Right ventricle myocardium superior (tissue), 1 donor: ENCODE data around the gene GGT6. TPM values are rescaled to one million over a fixed set of nuclear protein-coding genes. Genes with fewer than 3 reads are reported as not detected.
A peak's percentile ranks its signal among the peaks of the same experiment; 100 is the strongest.
"Not testable (repeated sequence)": the region's sequence is repeated elsewhere in the genome, so short reads cannot be mapped to it uniquely, and the experiment has no call there.

ENCODE experiments used
- ATAC-seq: fragments of 200-7000 bp; cut with Tn5 transposase; one replicate; pipeline ENCODE4 v1.9.1; 2020; ENCODE audit warnings: mild to moderate bottlenecking; ENCODE audit not compliant: poor library complexity
- DNase-seq: peaks from one replicate; pipeline ENCODE4 v3.0.0-alpha.2; 2020
- intact Hi-C: fragments of 100-400 bp; cut with DNase I; formaldehyde crosslinking; loops from one replicate; pipeline ENCODE4 v1.11.2; 2022
- long read RNA-seq: library from polyadenylated mRNA; unstranded; transcript quantifications from one replicate; pipeline ENCODE4 v2.0.0, GENCODE V29; 2021
- total RNA-seq: library from RNA; stranded (reverse); fragmentation: NEBNext Ultra II Directional; extraction: Animal tissue kit (Norgen Biotek cat#: 25700); gene quantifications from one replicate; pipeline ENCODE4 v1.2.1, GENCODE V29; 2021
- donor health status: DM: no; HTN: yes; CAD: no; lungs with severe emphysema.

The GGT6 gene, protein sequence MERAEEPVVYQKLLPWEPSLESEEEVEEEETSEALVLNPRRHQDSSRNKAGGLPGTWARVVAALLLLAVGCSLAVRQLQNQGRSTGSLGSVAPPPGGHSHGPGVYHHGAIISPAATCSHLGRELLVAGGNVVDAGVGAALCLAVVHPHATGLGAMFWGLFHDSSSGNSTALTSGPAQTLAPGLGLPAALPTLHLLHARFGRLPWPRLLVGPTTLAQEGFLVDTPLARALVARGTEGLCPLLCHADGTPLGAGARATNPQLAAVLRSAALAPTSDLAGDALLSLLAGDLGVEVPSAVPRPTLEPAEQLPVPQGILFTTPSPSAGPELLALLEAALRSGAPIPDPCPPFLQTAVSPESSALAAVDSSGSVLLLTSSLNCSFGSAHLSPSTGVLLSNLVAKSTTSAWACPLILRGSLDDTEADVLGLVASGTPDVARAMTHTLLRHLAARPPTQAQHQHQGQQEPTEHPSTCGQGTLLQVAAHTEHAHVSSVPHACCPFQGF
- total RNA-seq = not detected
- long read RNA-seq = 0 reads

- intact Hi-C loops = no loop called here
- no peak for ATAC-seq
Measured at GRCh38 chr17:4560421-4560820, at the start of gene GGT6. TSS of gene GGT6 (minus strand) at chr17:4560577. CDS start at chr17:4560521, 56 bp downstream.

GRCh38 chr17:4610162-4610561, 49.8 kb upstream of the GGT6 start:
- no peak for DNase-seq
- intact Hi-C loops = no loop called here
- ATAC-seq = no peak

More at GRCh38 chr17:4560421-4560820, at the start of gene GGT6:
- peak; percentile 44 for DNase-seq

DNA sequence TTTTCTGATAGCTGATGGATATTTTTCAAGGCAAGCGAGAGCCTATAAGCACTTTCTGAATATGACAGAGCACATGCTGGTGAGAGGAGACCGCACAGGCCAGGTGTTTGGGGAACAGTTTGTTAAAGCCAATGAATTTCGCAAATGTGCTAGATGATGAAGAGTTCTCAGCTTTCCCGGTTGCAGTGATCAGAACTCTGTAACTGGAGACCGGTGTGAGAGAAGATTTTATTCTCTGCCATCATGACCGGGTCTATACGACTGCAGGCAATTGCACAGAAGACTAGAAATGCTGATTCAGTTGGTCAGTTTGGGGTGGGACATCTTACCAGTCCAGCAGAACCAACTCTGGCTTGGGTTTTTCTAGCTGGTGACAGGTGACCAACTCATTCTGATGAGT, 49.4 kb upstream of the GGT6 start:
- no peak for ATAC-seq
- intact Hi-C loops = no loop called here
- no peak for DNase-seq

DNA sequence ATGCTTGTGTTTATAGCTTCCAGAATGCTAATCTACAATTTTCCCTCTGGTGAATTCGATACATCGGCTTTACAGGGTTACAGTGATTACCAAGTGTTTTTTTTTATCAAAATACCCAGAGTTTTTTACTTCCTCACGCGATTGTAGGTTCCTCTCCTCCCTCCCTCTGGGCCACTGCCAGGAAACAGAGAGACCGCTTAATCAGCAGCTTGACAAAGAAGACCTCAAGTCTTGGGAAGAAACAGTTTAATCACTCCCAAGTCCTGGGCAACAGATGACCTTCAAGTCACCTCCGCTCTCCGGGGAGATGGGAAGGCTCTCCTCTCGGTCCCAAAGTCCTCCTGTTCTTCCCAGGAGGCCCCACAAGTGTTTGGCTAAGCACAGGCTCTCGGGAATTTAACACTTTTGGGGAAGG, 47.4 kb upstream of the GGT6 start:
- DNase-seq = peak; percentile 84
- ATAC-seq = peak; percentile 57
- intact Hi-C loops = no loop called here

- intact Hi-C loops = no loop called here
- peak; percentile 29 for ATAC-seq
- no peak for DNase-seq
Measured at GRCh38 chr17:4607261-4607741, 46.9 kb upstream of the GGT6 start.

DNA sequence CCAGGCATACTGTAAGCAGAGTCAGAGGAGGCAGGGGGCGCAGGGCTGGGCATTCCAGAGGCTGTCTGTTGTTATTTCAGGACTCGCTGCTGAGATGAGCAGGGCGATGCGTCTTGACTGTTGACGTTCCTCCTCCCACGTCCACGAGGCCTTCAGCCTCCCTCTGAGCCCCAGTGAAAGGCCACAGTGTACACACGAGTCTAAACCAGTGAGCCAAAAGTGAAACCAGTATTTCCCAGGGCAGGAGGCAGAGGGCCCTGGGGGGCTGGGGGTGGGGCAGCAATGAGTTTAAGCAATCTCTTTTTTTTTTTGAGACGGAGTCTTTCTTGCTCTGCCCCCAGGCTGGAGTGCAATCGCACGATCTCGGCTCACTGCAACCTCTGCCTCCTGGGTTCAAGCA, 45.4 kb upstream of the GGT6 start:
- ATAC-seq (peak; percentile 13), DNase-seq (peak; percentile 82)
- intact Hi-C loops = no loop called here

GRCh38 chr17:4604736-4605135, 44.4 kb upstream of the GGT6 start:
- intact Hi-C loops, ATAC-seq, DNase-seq: not testable (repeated sequence)

- intact Hi-C loops = no loop called here
- ATAC-seq (peak; percentile 48), DNase-seq (peak; percentile 93)
Measured at GRCh38 chr17:4604111-4604644, 43.8 kb upstream of the GGT6 start.

- DNase-seq (no peak), ATAC-seq (no peak)
- intact Hi-C loops = no loop called here
Measured at GRCh38 chr17:4602041-4602440, 41.7 kb upstream of the GGT6 start.

- DNase-seq = no peak
- intact Hi-C loops = no loop called here
- ATAC-seq = no peak
Measured at GRCh38 chr17:4601326-4601725, 40.9 kb upstream of the GGT6 start.

DNA sequence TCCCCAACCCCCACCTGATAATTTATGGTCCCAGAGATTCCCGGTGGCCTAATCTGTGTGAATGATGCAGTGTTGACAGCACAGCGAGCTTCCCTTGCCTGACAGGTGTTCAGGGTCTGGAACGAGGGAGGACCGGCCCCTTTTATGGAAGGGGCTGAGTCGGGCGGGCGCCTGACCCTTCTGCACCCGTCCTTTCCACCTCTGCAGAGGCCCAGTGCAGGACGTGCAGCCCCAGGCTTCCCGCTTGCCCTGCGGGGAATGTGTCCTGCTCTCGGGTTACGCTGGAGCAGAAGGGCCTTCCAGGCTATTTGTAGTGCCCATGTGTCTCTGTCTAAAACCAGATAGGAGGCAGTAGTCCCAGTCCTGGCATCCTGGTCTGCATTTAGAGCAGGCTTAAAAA, 40.2 kb upstream of the GGT6 start:
- DNase-seq = peak; percentile 80
- intact Hi-C loops = no loop called here

DNA sequence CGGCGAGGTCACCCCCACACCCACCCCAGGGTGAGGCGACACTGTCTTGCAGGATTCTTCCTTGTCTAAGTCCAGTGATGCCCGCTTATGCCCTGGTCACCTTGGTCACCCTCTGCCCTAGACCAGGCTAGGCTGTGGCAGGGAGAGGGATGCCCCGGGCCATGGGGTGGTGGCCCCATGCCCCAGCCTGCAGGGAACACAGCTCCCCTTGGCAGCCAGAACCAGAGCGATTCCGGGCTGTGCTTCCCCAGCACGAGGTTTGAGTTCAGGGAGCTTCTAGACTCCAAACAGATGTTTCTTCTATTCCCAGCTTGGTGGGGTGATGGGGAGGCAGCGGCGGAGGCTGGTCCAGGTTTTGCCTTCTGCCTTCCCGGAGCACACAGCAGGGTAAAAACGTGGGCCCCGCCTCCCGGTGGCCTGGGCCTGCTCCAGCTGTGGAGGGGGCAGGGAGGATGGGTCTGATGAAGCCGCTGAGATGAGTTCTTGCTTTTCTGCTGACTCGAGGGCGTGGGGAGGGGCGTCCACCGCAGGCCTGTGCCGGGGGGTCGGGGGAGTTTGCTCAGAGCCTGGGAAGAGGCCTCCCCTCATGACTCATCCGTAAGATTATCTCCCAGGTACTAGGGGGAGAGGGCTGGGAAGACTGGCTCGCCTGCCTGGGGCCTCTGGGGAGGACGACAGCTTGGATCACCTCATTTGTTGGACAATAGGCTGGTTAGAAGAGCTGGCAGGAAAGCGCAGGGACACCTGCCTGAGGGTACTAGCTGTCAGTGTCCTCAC, 39.3 kb upstream of the GGT6 start:
- peak; percentile 85 for DNase-seq
- intact Hi-C loops = no loop called here

More for the DNA sequence above, 40.2 kb upstream of the GGT6 start:
- ATAC-seq = peak; percentile 65

DNA sequence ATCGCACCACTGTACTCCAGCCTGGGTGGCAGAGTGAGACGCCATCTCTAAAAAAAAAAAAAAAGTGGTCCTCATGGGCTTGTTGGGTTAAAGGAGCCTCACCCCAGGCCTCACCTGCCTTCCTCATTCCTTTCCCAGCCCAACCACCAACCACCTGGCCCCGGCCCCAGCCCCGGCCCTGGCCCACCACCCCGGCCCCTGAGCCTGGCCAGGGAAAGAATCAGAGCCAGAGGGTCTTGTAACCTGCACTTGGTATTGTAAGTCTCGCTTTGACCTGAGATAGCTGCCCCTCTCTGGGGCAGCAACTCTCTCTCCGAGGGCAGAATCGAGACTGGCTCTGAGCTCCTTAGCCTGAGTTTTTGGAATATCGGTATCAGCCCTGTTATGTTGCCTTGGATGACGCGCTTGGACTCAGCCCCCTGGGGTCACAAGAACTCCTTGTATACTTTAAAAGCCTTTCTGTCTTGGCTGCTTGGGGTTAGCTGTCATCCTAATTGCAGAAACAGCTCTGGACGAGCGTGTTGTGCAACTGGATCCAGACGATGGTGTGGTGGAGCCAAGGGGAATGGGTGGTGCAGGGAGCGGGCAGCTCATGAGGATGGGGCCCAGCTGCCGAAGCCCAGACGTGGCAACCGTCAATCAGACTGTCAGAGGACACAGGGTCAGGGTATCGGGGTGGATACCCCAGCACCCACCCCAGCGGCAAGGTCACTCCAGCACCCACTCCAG, 38.6 kb upstream of the GGT6 start:
- intact Hi-C loops = no loop called here
- DNase-seq (peak; percentile 85), ATAC-seq (peak; percentile 79)

More for the DNA sequence above, 39.3 kb upstream of the GGT6 start:
- peak; percentile 64 for ATAC-seq

GRCh38 chr17:4597975-4598374, 37.6 kb upstream of the GGT6 start:
- DNase-seq (peak; percentile 70), ATAC-seq (peak; percentile 29)

GRCh38 chr17:4596636-4597380, 36.4 kb upstream of the GGT6 start:
- ATAC-seq (no peak), DNase-seq (peak; percentile 25)
- intact Hi-C loops = no loop called here

More at GRCh38 chr17:4597975-4598374, 37.6 kb upstream of the GGT6 start:
- intact Hi-C loops = no loop called here

GRCh38 chr17:4595685-4596342, 35.4 kb upstream of the GGT6 start:
- peak; percentile 36 for DNase-seq
- ATAC-seq, intact Hi-C loops: not testable (repeated sequence)

DNA sequence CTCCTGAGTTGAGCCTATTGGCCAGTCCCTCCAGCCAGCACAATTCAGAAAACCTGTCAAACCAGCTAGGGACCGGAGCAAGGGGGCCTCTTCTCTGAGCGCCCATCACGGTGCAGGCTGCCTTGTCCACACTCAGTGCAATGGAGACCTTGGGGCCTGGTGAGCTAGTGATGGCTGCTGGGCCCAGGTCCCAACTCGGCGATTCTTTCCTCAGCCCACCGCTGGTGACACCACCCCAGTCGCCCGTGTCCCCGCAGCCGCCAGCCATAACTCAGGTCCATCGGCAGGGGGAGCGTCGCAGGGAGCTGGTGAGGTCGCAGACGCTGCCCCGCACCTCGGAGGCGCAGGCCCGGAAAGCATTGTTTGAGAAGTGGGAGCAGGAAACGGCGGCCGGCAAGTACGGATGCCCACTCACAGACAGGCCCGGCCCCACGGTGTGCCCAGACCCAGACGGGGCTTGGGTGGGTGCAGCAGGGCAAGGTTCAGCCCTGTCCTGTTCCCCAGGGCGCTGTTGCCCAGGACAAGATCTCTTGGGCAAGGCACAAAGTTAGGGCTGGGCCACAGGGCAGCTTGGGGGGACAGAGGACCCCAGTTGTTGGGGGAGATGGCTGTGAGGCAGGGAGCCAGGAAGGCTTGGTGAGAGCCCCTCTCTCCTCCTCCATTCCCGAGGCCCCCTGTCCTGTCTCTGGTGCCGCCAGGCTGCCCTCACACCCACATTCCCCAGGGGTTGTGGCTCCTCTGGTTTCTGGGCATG, 34.7 kb upstream of the GGT6 start:
- DNase-seq (peak; percentile 62), ATAC-seq (no peak)
- intact Hi-C loops = no loop called here
